HT1080 (cell line): Measurements from ENCODE around the gene HOXC5. TPM values are rescaled to one million over a fixed set of nuclear protein-coding genes. Genes with fewer than 3 reads are reported as not detected.

Experiments used
- DNase-seq: peaks from one replicate; pipeline ENCODE4 v3.0.0-alpha.2; 2015; ENCODE audit warnings: low read depth
- total RNA-seq: library from RNA; depleted of rRNA; stranded (reverse); fragments of >200 nt; shearing (Covaris generic); gene quantifications from 2 replicates; pipeline ENCODE4 v1.2.3, GENCODE V29; 2014

The HOXC5 gene
- total RNA-seq, 1 experiment from 2014 or later: 2.3 TPM

DNA sequence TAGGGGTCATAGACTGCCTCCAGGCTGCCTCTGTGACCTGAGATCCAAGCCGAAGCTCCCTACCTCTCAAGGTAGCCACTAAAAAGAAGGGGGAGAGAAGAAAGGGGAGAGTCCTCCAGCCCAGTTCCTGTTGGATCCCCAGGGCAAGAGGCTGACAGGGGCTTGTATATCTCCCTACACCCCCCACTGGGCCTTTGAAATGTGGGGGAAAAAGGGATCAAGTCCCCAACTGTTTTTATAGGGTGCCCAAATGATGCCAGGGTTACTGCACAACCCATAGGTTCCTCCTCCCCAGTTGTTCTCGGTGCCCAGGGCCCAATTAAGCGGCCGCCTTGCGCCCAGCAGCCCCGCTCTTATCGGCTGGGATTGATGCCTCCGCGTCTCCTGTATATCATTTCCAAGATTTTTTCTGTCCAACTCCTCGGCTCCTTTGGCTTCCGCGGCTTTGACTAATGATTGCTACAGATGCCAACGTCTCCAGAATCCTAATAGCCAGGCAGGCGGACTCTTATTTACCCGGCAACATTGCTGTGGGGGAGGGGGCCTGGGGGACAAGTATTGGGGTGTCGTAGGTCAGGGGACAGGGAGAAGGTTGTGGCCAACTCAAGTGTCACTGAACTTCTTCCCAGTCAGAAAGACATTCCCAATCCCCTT lies 13.1 kb downstream of the HOXC5 start:
- DNase-seq: no peak

DNA sequence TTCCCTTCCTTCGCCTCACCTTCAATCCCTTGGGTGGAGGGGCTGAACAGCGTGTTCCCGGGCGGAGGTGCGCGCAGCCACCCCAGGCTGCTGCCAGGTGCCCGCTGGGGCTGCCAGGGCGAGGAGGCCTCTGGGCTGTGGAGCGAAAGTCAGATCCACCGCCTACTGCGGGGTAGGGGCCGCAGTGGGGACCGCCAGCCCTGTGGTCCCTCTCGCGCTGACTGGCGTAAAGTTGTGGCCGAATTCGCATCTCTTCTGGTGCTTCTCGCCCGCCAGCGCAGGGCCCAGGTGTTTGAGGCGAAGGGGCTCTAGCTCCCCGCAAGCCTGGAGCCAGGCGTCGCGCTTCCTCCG lies 13.9 kb downstream of the HOXC5 start:
- DNase-seq: no peak

DNA sequence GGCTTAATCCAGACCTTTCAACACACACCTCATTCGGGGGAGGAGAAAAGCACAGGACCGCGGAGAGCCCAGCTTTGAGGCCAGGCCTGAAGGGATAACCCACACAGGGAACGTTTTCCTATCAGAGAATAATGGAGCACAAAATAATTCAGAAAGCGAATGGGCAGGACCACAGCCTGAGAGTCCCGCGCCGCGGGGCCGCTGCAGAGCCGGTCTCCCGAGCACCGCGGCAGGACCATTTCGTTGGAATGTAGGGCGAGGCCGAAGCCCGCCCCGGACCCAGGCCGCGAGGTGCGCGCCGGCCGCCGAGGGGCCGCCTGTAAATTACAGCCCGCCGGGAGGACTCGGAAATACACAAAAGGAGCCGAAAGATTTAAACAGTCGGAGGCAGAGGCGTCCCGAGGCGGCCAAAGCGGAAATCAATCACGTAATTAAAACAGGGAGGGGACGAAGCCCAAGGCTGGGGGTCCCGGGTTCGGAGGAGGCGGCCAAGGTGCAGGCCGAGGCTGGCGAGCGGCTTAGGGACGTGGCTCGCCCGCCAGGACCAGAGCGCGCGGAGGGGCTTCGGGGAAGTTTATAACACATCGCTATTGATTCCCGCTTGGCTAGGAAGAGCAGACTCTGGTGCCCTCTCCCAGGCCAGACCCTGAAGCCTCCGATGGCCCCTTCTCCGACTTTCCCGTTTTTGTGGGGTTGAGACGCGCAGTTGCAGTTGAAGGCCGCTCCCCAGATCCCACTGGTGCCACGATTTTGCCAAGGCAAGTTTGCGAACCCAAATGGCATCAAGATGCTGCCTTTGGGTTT lies 14.5 kb downstream of the HOXC5 start:
- no peak for DNase-seq

DNA sequence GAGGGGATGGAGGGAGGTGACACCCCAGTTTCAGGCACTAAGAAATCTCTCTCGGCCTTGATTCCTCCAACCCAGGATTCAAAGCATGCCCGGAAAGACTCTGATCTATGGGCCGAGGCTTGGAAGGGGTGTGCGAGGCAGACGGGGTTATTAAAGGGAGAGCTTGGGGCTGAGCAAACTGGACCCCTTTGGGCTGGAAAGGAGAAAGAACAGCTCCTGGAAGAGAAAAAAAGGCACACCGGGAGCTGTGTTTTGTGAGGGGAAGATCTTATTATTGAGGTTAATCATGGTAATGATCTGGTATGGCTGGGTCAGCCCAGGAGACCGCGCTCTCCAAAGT lies 15.1 kb downstream of the HOXC5 start:
- DNase-seq: no peak

DNA sequence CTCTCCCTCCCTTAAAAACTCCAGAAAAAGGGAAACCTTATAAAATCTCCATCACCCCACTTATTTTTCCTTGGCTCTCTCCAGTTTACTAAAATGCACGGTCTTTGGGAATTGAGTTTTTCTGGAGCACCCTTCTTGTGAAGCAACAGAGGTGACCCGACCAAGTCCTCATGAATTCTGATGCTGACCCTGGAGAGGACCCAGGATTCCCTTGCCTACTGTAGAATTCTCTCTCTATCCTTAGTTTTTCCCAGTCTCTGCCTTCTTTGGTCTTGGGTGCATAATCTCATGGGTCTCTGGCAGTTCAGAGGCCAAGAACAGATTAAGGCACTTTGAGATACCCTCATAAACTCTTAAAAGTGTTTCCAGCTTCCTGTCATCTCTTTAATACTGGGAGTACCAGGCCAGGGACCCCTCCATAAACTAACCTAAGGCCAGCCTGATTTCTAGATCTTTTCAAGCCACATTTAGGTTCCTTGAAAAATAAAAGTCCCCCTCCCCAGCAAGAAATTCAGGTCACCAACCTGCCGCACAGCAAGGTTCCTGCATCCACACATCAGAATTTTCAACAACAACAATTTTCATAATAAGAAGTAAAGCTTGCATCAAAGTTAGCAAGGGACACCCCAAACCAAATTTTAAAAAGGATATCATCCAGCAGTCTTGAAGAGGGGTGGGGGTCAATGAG lies 15.7 kb downstream of the HOXC5 start:
- no peak for DNase-seq

DNA sequence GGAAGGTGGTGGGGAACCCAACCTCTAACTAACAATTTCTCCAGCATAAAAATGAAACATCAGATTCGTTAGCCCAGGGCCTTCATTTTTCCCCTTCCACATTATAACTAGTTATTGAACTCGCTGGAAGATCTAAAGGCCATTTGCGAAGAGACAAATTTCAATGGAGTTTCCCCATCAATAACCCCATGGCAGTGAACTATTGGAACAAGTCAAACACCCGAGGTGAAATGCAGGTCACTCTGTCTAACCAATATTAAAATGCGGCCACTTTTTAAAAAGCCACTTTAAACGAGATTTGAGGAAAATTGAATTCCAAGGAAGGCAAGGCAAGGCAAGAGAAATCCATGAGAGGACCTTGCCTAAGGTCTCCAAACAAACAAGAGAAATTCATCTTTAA lies 16.3 kb downstream of the HOXC5 start:
- no peak for DNase-seq

DNA sequence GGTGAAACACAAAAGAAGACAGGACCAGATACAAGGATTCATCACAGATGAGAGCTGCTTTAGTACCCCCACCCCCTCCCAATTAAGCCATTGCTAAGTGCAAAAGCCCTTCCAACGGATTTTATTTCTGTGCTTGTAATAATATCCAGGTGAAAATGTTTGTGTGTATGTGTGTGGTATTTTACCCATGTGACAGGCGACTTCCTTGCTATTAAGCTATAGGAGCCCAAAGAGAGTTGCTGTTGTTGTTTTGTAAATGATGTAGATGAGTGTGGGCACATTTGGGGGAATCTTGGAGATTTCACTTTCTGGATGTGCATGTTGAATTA lies 17.6 kb downstream of the HOXC5 start:
- no peak for DNase-seq

DNA sequence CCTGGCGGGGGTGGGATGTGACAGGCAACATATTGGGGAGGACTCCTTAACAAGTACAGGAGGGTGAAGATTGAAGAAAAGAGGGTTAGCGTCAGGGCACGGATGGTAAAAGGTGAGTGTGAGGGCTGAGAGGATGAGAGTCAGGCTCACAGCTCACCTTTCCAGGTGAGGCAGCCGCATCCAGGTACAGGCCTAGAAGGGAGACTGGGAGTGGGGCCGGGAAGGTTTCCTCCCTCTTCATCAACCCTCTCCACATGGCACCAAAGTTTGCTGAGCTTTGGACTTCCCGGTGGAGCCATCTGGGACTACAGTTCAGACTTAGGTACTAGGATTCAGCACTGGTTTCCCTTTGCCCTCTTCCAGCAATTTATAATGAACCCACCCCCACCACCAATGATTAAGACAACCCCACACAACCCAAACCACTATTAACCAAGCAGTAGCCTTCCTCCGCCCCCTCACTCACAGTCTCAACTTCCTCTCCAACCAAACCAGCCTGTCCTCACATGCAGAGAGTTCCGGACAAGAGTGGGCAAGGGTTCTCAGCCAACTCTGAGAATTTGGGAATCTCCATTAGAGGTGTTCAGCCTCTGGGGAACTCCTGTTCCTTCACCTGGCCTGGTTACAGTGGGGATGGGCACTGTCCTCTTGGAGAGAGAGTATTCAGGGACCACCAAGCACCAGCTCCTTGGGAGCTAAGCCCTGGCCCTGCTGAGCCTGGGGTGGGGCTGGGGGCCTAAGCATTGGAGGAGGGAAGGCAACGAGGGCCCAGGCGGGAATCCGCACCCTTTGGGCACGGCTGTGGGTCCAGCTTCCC lies 18.4 kb downstream of the HOXC5 start:
- DNase-seq: no peak

DNA sequence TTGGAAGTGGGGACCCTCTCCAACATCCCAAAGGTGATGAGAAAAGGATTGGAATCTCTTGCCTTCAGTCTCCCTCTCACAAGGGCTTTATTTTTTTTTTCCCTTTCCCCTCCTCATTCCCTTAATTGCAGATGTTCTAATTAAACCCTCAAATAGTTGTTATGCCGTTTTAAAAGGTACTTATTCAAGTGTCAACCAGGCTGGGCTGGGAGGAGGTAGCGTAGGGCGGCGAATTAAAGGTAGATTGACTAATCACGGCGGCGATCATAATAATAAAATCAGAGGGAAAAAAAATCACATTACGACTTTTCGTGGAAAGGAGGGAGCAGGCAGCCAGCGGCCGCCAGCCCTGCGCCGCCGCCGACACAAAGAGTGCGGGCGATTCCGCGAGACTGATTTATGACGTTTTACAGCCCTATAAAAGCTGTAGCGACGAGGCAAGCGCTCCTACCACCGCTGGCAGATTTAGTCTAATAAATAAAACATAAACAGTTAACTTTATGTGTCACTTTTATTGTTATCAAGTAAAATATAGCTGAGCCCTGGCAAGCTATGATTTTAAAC lies 19.1 kb downstream of the HOXC5 start:
- DNase-seq: no peak

DNA sequence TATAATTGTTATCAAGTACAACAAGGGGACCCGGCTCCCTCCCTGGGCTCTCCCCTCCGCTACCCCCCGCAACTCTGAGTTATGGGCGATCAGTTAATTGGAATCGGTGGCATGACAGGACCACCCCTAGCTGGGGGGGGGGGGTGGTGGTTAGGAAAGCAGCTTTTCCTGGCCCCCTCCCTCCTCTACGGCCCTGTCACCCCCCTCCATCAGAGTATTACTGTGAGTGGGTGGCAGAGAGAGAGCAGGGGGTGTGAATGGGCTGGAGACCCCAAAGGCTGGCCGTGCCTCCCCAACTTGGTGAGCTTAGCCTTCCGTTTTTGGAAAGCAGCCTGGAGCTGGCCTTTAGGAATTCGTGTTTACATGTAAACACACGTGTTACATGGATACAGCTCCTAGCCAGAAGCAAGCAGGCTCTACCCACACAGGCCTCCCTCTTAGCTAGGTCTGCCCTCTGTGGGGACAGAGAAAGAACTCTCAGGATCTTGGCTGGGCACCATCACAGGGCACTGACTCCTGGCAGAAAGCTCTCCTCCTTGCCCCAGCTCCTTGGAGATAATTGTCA lies 19.7 kb downstream of the HOXC5 start:
- no peak for DNase-seq

DNA sequence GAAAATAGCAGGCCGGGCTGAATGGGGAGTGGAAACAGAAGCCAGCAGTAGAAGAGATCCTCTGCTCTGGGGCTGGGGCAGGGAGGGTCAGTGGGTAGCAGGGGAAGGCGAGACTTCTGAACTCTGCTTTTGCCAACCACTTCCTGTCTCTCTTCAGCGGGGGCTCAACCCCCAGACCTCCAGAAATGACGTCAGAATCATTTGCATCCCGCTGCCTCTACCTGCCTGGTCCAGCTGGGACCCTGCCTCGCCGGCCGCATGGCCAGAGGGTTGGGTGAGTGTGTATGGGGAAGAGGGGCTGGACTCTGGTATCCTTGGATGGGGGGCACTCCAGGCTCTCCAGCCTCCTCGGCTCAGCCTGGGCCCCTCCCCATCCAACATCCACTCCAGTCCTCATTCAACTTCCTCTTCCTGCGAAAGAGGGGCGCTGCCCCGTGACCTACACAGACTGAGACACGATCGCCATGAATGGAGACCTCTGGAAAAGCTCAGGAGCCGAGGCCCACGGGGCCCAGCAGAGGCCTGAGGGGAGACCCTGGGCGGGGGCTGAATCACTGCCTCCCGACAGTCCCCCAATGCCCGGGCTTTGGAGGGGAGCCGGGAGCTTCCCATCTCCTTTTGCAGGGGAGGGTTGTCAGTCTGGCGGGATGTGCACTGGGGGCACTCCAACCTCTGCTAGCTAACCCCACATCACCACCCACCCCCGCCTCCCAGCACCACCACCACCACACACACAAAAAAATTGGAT lies 20.3 kb downstream of the HOXC5 start:
- peak; percentile 6 for DNase-seq

DNA sequence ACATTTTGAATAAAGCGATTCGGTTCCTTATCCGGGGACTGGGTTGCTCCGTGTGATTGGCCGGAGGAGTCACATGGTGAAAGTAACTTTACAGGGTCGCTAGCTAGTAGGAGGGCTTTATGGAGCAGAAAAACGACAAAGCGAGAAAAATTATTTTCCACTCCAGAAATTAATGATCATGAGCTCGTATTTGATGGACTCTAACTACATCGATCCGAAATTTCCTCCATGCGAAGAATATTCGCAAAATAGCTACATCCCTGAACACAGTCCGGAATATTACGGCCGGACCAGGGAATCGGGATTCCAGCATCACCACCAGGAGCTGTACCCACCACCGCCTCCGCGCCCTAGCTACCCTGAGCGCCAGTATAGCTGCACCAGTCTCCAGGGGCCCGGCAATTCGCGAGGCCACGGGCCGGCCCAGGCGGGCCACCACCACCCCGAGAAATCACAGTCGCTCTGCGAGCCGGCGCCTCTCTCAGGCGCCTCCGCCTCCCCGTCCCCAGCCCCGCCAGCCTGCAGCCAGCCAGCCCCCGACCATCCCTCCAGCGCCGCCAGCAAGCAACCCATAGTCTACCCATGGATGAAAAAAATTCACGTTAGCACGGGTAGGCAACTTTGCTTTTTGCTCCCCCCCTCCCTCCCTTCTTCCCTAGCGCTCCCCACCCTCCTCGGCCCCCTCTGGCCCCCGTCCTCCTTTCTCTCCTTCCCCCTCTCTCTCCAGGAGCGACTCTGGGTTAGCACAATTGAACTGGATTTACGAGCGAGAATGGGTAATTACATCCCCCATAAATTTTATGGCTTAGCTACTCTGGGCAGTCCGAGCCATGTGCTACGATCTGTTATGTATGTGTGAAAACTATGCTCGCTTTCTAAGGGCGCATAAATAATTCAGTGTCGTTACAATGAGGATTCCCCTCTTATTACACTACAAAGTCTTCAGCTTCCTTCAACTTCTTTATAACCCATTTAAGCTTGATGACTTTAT lies 21.2 kb downstream of the HOXC5 start, which contains the start of gene HOXC4:
HOXC4 (plus strand) TSS at position 85 of the 991 bp plus-strand sequence; CDS start at position 173, 88 bp downstream.
- DNase-seq: peak; percentile 36

DNA sequence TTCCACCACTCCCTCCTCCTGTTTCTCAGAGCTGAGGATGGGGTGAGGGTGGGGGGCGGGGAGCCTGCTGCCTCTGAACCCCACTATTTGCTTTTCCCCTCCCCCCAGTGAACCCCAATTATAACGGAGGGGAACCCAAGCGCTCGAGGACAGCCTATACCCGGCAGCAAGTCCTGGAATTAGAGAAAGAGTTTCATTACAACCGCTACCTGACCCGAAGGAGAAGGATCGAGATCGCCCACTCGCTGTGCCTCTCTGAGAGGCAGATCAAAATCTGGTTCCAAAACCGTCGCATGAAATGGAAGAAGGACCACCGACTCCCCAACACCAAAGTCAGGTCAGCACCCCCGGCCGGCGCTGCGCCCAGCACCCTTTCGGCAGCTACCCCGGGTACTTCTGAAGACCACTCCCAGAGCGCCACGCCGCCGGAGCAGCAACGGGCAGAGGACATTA lies 21.9 kb downstream of the HOXC5 start:
- no peak for DNase-seq

DNA sequence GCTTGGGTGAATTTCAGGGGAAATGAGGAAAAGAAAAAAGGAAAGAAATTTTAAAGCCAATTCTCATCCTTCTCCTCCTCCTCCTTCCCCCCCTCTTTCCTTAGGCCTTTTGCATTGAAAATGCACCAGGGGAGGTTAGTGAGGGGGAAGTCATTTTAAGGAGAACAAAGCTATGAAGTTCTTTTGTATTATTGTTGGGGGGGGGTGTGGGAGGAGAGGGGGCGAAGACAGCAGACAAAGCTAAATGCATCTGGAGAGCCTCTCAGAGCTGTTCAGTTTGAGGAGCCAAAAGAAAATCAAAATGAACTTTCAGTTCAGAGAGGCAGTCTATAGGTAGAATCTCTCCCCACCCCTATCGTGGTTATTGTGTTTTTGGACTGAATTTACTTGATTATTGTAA lies 22.7 kb downstream of the HOXC5 start:
- no peak for DNase-seq

DNA sequence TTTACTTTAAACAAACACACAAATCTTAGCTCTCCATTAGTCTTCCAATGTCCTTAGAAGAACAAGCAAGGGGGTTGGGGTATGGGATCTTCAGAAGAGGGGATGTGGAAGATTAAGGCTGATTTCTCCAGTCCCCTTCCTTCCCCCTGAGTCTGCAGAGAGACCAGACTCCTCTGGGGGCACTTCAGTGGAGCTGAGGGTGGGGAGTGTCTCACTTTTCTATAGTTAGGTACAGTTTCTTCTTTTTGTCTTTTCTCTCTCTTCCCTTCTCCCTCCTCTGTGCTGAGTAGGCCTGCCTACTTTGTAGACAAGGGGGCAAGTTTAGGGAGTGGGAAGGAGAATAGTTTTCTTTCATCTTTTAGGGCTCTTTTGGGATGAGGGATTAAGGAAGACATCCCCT lies 23.3 kb downstream of the HOXC5 start:
- DNase-seq: no peak

DNA sequence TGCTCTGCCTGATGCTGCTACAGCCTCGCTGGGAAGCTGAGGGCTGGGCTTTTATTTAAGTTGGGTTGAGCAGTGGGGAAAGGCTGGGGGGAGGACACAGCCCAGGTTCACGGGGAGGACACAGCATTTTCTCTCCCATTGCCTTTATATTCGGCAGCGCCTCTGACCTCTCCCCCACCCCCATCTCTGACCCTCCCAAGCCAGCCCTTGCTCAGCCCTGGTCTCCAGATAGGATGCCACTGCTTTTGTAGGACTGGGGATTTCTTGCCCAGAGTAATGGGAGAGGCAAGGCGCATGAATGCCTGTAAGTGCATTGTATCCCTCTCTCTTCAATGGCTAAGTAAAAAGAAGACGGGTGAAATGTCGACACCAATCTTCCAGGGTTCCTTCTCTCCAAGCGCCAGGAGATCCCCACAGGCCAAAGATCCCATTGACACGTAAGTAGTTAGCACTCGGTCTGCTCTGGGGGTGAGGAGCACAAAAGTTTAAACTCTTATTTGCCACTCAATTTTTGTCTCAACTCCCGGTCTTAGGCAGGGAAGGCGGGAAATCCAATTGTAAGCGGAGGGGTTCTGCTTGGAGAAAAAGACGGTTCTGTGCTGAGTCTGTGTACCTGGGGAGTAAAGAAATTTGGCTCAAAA lies 25.4 kb downstream of the HOXC5 start:
- no peak for DNase-seq

DNA sequence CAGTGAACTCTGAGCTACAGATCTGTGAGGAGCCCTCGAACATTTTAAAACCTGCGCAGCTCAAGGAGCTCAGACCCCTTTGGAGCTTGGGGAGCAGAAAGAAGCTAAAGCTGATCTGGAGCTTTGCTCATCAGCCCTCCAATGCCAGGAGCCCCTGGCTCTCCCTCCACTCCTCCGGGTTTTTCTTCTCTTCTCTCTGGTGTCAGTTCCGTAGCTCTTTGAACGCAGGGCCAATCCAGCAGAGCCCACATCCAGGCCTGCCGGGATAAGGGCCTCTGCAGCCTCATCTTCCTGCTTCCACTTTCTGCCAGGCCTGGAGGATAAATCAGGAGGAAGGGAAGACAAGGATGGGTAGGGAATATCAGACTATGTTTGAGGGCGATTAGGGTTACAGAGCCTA lies 26.8 kb downstream of the HOXC5 start:
- no peak for DNase-seq

DNA sequence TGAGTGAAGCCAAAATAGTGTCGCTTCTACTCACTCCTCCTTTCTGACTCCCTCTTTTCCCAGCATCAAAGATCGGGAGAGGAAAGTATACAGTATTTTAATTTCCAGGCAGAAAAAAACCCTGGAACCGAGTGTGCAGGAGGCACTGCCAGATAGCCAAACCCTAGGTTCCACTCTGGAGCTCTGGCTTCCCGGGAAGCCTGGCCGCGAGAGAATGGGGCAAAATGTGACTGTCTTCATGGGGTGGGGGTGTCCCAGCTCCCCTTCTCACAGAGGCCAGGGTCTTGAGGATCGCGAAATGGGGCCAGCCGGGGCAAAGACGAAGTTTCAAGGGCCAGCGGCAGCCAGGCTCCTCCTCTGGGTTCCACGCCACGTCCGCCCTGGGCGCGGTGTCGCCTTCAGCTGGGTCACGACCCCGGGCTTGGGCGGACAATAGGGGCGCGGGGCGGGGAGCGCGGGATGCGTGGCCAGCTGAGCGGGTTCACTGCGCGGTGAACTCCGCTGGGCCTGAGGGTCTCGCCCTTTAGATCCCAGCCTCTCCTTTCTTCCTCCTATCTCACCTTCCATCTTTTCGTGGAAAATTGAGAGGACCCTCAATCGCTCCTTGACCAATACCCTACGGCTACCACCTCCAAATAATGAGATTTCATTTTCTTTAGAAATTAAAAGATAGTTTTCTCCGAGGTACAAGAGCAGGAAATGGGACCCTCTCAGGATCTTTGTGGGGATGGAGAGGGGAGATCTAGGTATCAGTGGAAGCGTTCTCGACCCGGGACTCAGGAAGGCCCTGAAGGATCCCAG lies 27.5 kb downstream of the HOXC5 start:
- DNase-seq: no peak
